ENCODE measurements around the gene CFAP251. TPM values are rescaled to one million over a fixed set of nuclear protein-coding genes. Genes with fewer than 3 reads are reported as not detected.

Gene CFAP251
- total RNA-seq, 1 donor from 2014 or later, result 1.2 TPM

GRCh38 chr12:121996945-121997612, 78.7 kb downstream of the CFAP251 start:
- H3K9me3 Mint-ChIP-seq, result no peaks in the 10 kb centered on the region
- CTCF ChIA-PET, result no interaction called here
- intact Hi-C loops (cut with micrococcal nuclease), result loop anchor here (1.0 kb wide), 1 partner anchor 7 kb away; no protein-coding TSS in a partner anchor

GRCh38 chr12:122001466-122002209, 83.2 kb downstream of the CFAP251 start:
- ATAC-seq (ENCODE audit: low read depth) (no peak), DNase-seq (no peak)
- POLR2A ChIA-PET, result interaction anchor here (0.5 to 9.1 kb wide), 8 partner anchors 10 to 84 kb away, joined by 3 to 130 read pairs (median 4); partner anchors contain the start of gene BCL7A
- Mint-ChIP-seq H3K9me3 (no peaks in the 10 kb centered on the region), H3K36me3 (ENCODE audit: low read depth) (no peaks in the 10 kb centered on the region), H3K4me1 (peaks cover 68% of the 10 kb centered on the region), H3K27me3 (no peaks in the 10 kb centered on the region), H3K4me3 (no peak overlapping the region), H3K27ac (no peak overlapping the region)
- TF ChIP-seq CTCF (IDR thresholded peaks at IDR 0.05), result no peak
- CTCF ChIA-PET, result no interaction called here
- intact Hi-C loops (cut with micrococcal nuclease), result no loop called here

More at GRCh38 chr12:121996945-121997612, 78.7 kb downstream of the CFAP251 start:
- H3K36me3 Mint-ChIP-seq (ENCODE audit: low read depth), result no peaks in the 10 kb centered on the region
- peaks cover 44% of the 10 kb centered on the region for H3K4me1 Mint-ChIP-seq
- H3K4me3 Mint-ChIP-seq, result peak overlapping the region; percentile 9
- no peak for TF ChIP-seq CTCF (IDR thresholded peaks at IDR 0.05)
- DNase-seq (no peak), ATAC-seq (ENCODE audit: low read depth) (no peak)
- H3K27ac Mint-ChIP-seq, result peak overlapping the region; percentile 4
- POLR2A ChIA-PET, result interaction anchor here (0.6 to 1.3 kb wide), 3 partner anchors 9 to 17 kb away, joined by 3 to 6 read pairs (median 4); no protein-coding TSS in a partner anchor
- H3K27me3 Mint-ChIP-seq, result no peaks in the 10 kb centered on the region

GRCh38 chr12:122003651-122004611, 85.5 kb downstream of the CFAP251 start:
- Mint-ChIP-seq H3K4me3 (peak overlapping the region; percentile 67), H3K27ac (peak overlapping the region; percentile 87), H3K36me3 (ENCODE audit: low read depth) (no peaks in the 10 kb centered on the region), H3K27me3 (peaks cover 3% of the 10 kb centered on the region), H3K9me3 (no peaks in the 10 kb centered on the region), H3K4me1 (peaks cover 76% of the 10 kb centered on the region)
- ATAC-seq (ENCODE audit: low read depth), result peak; percentile 86
- intact Hi-C loops (cut with micrococcal nuclease), result loop anchor here (1.0 kb wide), 5 partner anchors 8 to 86 kb away; partner anchors contain the start of gene CFAP251
- no peak for TF ChIP-seq CTCF (IDR thresholded peaks at IDR 0.05)
- peak; percentile 68 for DNase-seq
- POLR2A ChIA-PET, result interaction anchor here (0.8 to 9.1 kb wide), 11 partner anchors 10 to 202 kb away, joined by 3 to 216 read pairs (median 8); partner anchors contain the start of genes BCL7A, CFAP251 and MLXIP
- CTCF ChIA-PET, result interaction anchor here (0.8 to 1.5 kb wide), 5 partner anchors 13 to 85 kb away, joined by 3 to 5 read pairs (median 3); partner anchors contain the start of gene CFAP251

GRCh38 chr12:122004633-122005071, 86.3 kb downstream of the CFAP251 start:
- TF ChIP-seq CTCF (IDR thresholded peaks at IDR 0.05), result no peak
- H3K9me3 Mint-ChIP-seq, result no peaks in the 10 kb centered on the region
- H3K27ac Mint-ChIP-seq, result peak overlapping the region; percentile 87
- DNase-seq (no peak), ATAC-seq (ENCODE audit: low read depth) (peak; percentile 10)
- ChIA-PET POLR2A (interaction anchor here (0.6 to 9.1 kb wide), 10 partner anchors 9 to 203 kb away, joined by 3 to 216 read pairs (median 8); partner anchors contain the start of genes BCL7A, CFAP251 and MLXIP), CTCF (interaction anchor here (0.8 to 1.5 kb wide), 5 partner anchors 14 to 86 kb away, joined by 3 to 5 read pairs (median 3); partner anchors contain the start of gene CFAP251)
- peaks cover 81% of the 10 kb centered on the region for H3K4me1 Mint-ChIP-seq
- peak overlapping the region; percentile 67 for H3K4me3 Mint-ChIP-seq
- H3K36me3 Mint-ChIP-seq (ENCODE audit: low read depth), result no peaks in the 10 kb centered on the region
- H3K27me3 Mint-ChIP-seq, result peaks cover 3% of the 10 kb centered on the region
- intact Hi-C loops (cut with micrococcal nuclease), result loop anchor here (1.0 kb wide), 5 partner anchors 8 to 86 kb away; partner anchors contain the start of gene CFAP251

Measured in activated B cell treated with CpG ODN at 0.5 μM for 24 hours (primary cell).